Measurements from ENCODE around the gene NFIC. TPM values are rescaled to one million over a fixed set of nuclear protein-coding genes. Genes with fewer than 3 reads are reported as not detected.
"Not testable (repeated sequence)": the region's sequence is repeated elsewhere in the genome, so short reads cannot be mapped to it uniquely, and the experiment has no call there.

NFIC gene
- total RNA-seq, 4 donors from 2014 or later = 165 to 297 (median 211) TPM

- no peaks in the 10 kb centered on the region for H3K27me3 ChIP-seq
- H3K4me1 ChIP-seq = peaks cover 47 to 80% (median 72%) of the 10 kb centered on the region in 4 donors
- H3K36me3 ChIP-seq = no peaks in the 10 kb centered on the region
- intact Hi-C loops (cut with DNase I) = loop anchor here (2.0 to 10.0 kb wide), 2 partner anchors 68 to 92 kb away; no protein-coding TSS in a partner anchor
- WGBS = 18% methylated on average over 13 of the region's 22 CpGs
- peak overlapping the region in 2 of 4 donors; percentile 11 to 24 for H3K4me3 ChIP-seq
- DNase-seq (ENCODE audit: extremely low spot score) = peak; percentile 97
- TF ChIP-seq POLR2AphosphoS5 (IDR thresholded peaks at IDR 0.05) (peak; percentile 95 to 96), CTCF (IDR thresholded peaks at IDR 0.05) (peak in 1 of 3 experiments; percentile 1), EP300 (IDR thresholded peaks at IDR 0.05) (peak; percentile 99), POLR2A (IDR thresholded peaks at IDR 0.05; ENCODE audit: low read depth) (no peak)
- no peaks in the 10 kb centered on the region for H3K9me3 ChIP-seq
- peak overlapping the region; percentile 86 to 97 (median 94) for H3K27ac ChIP-seq (replicated peaks in 1 of 4)
Measured at GRCh38 chr19:3336680-3337523, 29.5 kb upstream of the NFIC start.

DNA sequence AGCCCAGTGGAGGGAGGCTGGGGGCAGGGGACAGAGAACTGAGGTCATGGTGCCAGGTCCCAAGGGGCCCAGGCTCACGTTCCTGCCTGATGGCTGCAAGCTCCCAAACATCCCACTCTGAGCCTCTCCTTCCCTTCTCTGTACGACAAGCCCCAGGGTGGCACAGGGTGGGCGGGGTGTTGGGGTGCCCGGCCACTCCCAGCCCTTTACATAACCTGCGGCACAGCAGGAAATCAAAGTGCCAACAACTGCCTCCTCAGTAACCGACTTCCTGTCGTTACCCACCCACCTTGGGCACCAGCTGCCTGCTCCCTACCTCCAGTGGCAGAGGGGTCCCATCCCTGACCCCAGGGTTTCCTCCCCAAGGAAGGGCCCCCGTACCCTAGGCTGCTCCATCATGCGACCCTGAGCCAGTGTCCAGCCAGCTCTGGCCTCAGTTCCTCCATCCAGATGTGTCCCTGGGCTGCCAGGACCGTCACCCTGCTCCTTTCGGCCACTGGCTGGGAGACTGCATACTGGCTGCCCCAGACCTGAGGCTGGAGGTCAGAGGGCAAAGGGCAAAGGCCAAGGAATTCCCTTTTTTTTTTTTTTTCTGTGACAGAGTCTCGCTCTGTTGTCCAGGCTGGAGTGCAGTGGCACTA is 27.7 kb upstream of the NFIC start:
- 66% methylated on average over 12 of the region's 12 CpGs for WGBS
- H3K9me3 ChIP-seq = no peaks in the 10 kb centered on the region
- H3K36me3 ChIP-seq = no peaks in the 10 kb centered on the region
- TF ChIP-seq POLR2AphosphoS5 (IDR thresholded peaks at IDR 0.05) = peak in 1 of 2 donors; percentile 59
- TF ChIP-seq EP300 (IDR thresholded peaks at IDR 0.05) = no peak
- no peak for TF ChIP-seq POLR2A (IDR thresholded peaks at IDR 0.05; ENCODE audit: low read depth)
- no peak for TF ChIP-seq CTCF (IDR thresholded peaks at IDR 0.05)
- no peaks in the 10 kb centered on the region for H3K27me3 ChIP-seq
- H3K27ac ChIP-seq (replicated peaks in 1 of 4) = peak overlapping the region; percentile 86 to 97 (median 94)
- DNase-seq (ENCODE audit: extremely low spot score) = no peak
- intact Hi-C loops (cut with DNase I) = loop anchor here (10.0 kb wide), 1 partner anchor 66 kb away; no protein-coding TSS in a partner anchor
- H3K4me1 ChIP-seq = peaks cover 54 to 88% (median 77%) of the 10 kb centered on the region in 4 donors
- H3K4me3 ChIP-seq = no peak overlapping the region

- TF ChIP-seq POLR2AphosphoS5 (IDR thresholded peaks at IDR 0.05) (no peak), CTCF (IDR thresholded peaks at IDR 0.05) (no peak), EP300 (IDR thresholded peaks at IDR 0.05) (no peak), POLR2A (IDR thresholded peaks at IDR 0.05; ENCODE audit: low read depth) (no peak)
- DNase-seq (ENCODE audit: extremely low spot score) = no peak
- H3K4me1 ChIP-seq = peaks cover 45 to 88% (median 77%) of the 10 kb centered on the region in 4 donors
- H3K27ac ChIP-seq (replicated peaks in 1 of 4) = peak overlapping the region; percentile 86 to 97 (median 94)
- no peaks in the 10 kb centered on the region for H3K36me3 ChIP-seq
- no peaks in the 10 kb centered on the region for H3K9me3 ChIP-seq
- no peak overlapping the region for H3K4me3 ChIP-seq
- H3K27me3 ChIP-seq = no peaks in the 10 kb centered on the region
- 77% methylated on average over 3 of the region's 11 CpGs for WGBS
- intact Hi-C loops (cut with DNase I) = no loop called here
Measured at GRCh38 chr19:3340340-3340739, 26.0 kb upstream of the NFIC start.

- Histone ChIP-seq H3K36me3 (no peaks in the 10 kb centered on the region), H3K9me3 (no peaks in the 10 kb centered on the region), H3K27me3 (no peaks in the 10 kb centered on the region), H3K27ac (replicated peaks in 1 of 4) (peak overlapping the region; percentile 90 to 97 (median 95)), H3K4me1 (peaks cover 39 to 88% (median 77%) of the 10 kb centered on the region in 4 donors), H3K4me3 (no peak overlapping the region)
- intact Hi-C loops (cut with DNase I) = no loop called here
- WGBS = 87% methylated on average over 9 of the region's 9 CpGs
- TF ChIP-seq POLR2A (IDR thresholded peaks at IDR 0.05; ENCODE audit: low read depth) = no peak
- TF ChIP-seq EP300 (IDR thresholded peaks at IDR 0.05) = no peak
- no peak for DNase-seq (ENCODE audit: extremely low spot score)
Measured at GRCh38 chr19:3342246-3342645, 24.1 kb upstream of the NFIC start.

DNA sequence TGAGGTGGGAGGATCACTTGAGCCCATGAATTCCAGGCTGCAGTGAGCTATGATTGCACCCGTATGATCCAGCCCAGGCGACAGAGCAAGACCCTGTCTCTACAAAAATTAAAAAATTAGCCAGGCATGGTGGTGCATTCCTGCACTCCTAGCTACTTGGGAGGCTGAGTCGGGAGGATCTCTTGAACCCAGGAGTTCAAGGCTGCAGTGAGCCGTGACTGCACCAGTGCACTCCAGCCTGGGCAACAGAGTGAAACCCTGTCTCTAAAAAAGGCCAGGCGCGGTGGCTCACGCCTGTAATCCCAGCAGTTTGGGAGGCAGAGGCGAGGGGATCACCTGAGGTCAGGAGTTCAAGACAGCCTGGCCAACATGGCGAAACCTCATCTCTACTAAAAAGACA is 23.4 kb upstream of the NFIC start:
- H3K27me3 ChIP-seq; H3K36me3 ChIP-seq; DNase-seq (ENCODE audit: extremely low spot score); H3K9me3 ChIP-seq; intact Hi-C loops (cut with DNase I): not testable (repeated sequence)
- Histone ChIP-seq H3K27ac (replicated peaks in 1 of 4) (peak overlapping the region; percentile 90 to 97 (median 95)), H3K4me3 (peak overlapping the region in 2 of 4 donors; percentile 41 to 45), H3K4me1 (peaks cover 34 to 88% (median 77%) of the 10 kb centered on the region in 4 donors)
- WGBS = 87% methylated on average over 9 of the region's 9 CpGs
